ENCODE results near the gene ZNF536. TPM values are rescaled to one million over a fixed set of nuclear protein-coding genes. Genes with fewer than 3 reads are reported as not detected.
"Not testable (repeated sequence)": the region's sequence is repeated elsewhere in the genome, so short reads cannot be mapped to it uniquely, and the experiment has no call there.

The ZNF536 gene
- total RNA-seq, 2 donors from 2014 or later = 0.41 to 1.5 TPM

- ATAC-seq (ENCODE audit: insufficient number of reproducible peaks, low FRiP score, low read depth) (no peak), DNase-seq (ENCODE audit: low spot score) (no peak)
- Histone ChIP-seq H3K27me3 (replicated peaks; ENCODE audit: insufficient read depth) (no peaks in the 10 kb centered on the region), H3K9me3 (no peaks in the 10 kb centered on the region), H3K4me3 (no peak overlapping the region), H3K36me3 (no peaks in the 10 kb centered on the region), H3K27ac (no peak overlapping the region), H3K4me1 (ENCODE audit: control insufficient read depth in 1 of 2, low read depth in 2 of 2) (no peaks in the 10 kb centered on the region)
- TF ChIP-seq CTCF (IDR thresholded peaks at IDR 0.05) = no peak
Observed at GRCh38 chr19:30416375-30416774, 44.2 kb downstream of the ZNF536 start.

- not testable (repeated sequence) for H3K4me3 ChIP-seq; H3K27ac ChIP-seq; H3K36me3 ChIP-seq; H3K27me3 ChIP-seq (replicated peaks; ENCODE audit: insufficient read depth); H3K9me3 ChIP-seq; H3K4me1 ChIP-seq (ENCODE audit: control insufficient read depth in 1 of 2, low read depth in 2 of 2); ATAC-seq (ENCODE audit: insufficient number of reproducible peaks, low FRiP score, low read depth); DNase-seq (ENCODE audit: low spot score)
Observed at GRCh38 chr19:30417166-30417565, 45.0 kb downstream of the ZNF536 start.

GRCh38 chr19:30419568-30420180 is 47.5 kb downstream of the ZNF536 start:
- no peak for ATAC-seq (ENCODE audit: insufficient number of reproducible peaks, low FRiP score, low read depth)
- H3K27ac ChIP-seq = no peak overlapping the region

GRCh38 chr19:30420316-30420715 is 48.1 kb downstream of the ZNF536 start:
- no peak for ATAC-seq (ENCODE audit: insufficient number of reproducible peaks, low FRiP score, low read depth)

More at GRCh38 chr19:30419568-30420180, 47.5 kb downstream of the ZNF536 start:
- Histone ChIP-seq H3K27me3 (replicated peaks; ENCODE audit: insufficient read depth) (no peaks in the 10 kb centered on the region), H3K36me3 (no peaks in the 10 kb centered on the region), H3K9me3 (no peaks in the 10 kb centered on the region), H3K4me3 (no peak overlapping the region), H3K4me1 (ENCODE audit: control insufficient read depth in 1 of 2, low read depth in 2 of 2) (no peaks in the 10 kb centered on the region)
- TF ChIP-seq CTCF (IDR thresholded peaks at IDR 0.05) = no peak
- DNase-seq (ENCODE audit: low spot score) = no peak

GRCh38 chr19:30420881-30421280 is 48.7 kb downstream of the ZNF536 start:
- Histone ChIP-seq H3K4me3 (no peak overlapping the region), H3K4me1 (ENCODE audit: control insufficient read depth in 1 of 2, low read depth in 2 of 2) (no peaks in the 10 kb centered on the region), H3K9me3 (no peaks in the 10 kb centered on the region), H3K27ac (no peak overlapping the region), H3K27me3 (replicated peaks; ENCODE audit: insufficient read depth) (no peaks in the 10 kb centered on the region), H3K36me3 (no peaks in the 10 kb centered on the region)
- TF ChIP-seq CTCF (IDR thresholded peaks at IDR 0.05) = no peak
- DNase-seq (ENCODE audit: low spot score) (no peak), ATAC-seq (ENCODE audit: insufficient number of reproducible peaks, low FRiP score, low read depth) (no peak)

More at GRCh38 chr19:30420316-30420715, 48.1 kb downstream of the ZNF536 start:
- no peak for DNase-seq (ENCODE audit: low spot score)
- Histone ChIP-seq H3K4me3 (no peak overlapping the region), H3K27ac (no peak overlapping the region), H3K4me1 (ENCODE audit: control insufficient read depth in 1 of 2, low read depth in 2 of 2) (no peaks in the 10 kb centered on the region), H3K9me3 (no peaks in the 10 kb centered on the region), H3K36me3 (no peaks in the 10 kb centered on the region), H3K27me3 (replicated peaks; ENCODE audit: insufficient read depth) (no peaks in the 10 kb centered on the region)
- TF ChIP-seq CTCF (IDR thresholded peaks at IDR 0.05) = no peak

- Histone ChIP-seq H3K36me3 (no peaks in the 10 kb centered on the region), H3K4me3 (no peak overlapping the region), H3K9me3 (no peaks in the 10 kb centered on the region), H3K27me3 (replicated peaks; ENCODE audit: insufficient read depth) (no peaks in the 10 kb centered on the region), H3K4me1 (ENCODE audit: control insufficient read depth in 1 of 2, low read depth in 2 of 2) (no peaks in the 10 kb centered on the region), H3K27ac (no peak overlapping the region)
- no peak for TF ChIP-seq CTCF (IDR thresholded peaks at IDR 0.05)
- DNase-seq (ENCODE audit: low spot score) (no peak), ATAC-seq (ENCODE audit: insufficient number of reproducible peaks, low FRiP score, low read depth) (no peak)
Observed at GRCh38 chr19:30421571-30421970, 49.4 kb downstream of the ZNF536 start.

Measured in thoracic aorta (tissue), 2 donors.